K562 (cell line): ENCODE measurements around the gene PHLDA3. TPM values are rescaled to one million over a fixed set of nuclear protein-coding genes. Genes with fewer than 3 reads are reported as not detected.

Experiments used
- ATAC-seq: fragments of 200-7000 bp; cut with Tn5 transposase; 3 replicates; pipeline ENCODE4 v1.9.1; 2020; ENCODE audit warnings: moderate library complexity
- BruUV-seq: library from RNA; stranded (reverse); fragments of 400-500 nt; replicated peaks from 2 replicates; lab custom pipeline; 2021; lab: Mats Ljungman, UMichigan
- CTCF ChIA-PET: fragments of 300-600 bp; formaldehyde crosslinking; extraction: SDS; loops from one replicate; lab custom pipeline; 2021; ENCODE audit warnings: low intra/inter-chr PET ratio; lab: Yijun Ruan, JAX
- POLR2A ChIA-PET: fragments of 300-600, 350-650 bp; sonication (Branson Sonifier 250); formaldehyde crosslinking; extraction: SDS; loops from one replicate; lab custom pipeline; 2021; ENCODE audit warnings: antibody characterized with exemption, inconsistent platforms; lab: Yijun Ruan, JAX
- DNase-seq, 4 experiments: peaks; one replicate each; pipeline versions ENCODE4 v3.0.0 to v3.0.0-alpha.2; 2011 to 2018; ENCODE audit warnings: low spot score in 3 of 4, mixed read lengths in 3 of 4; ENCODE audit errors: extremely low read depth in 1 of 4
- FAIRE-seq: peaks from 2 replicates; lab custom pipeline; 2011; peaks lifted over from hg19 to GRCh38; lab: Jason Lieb, UNC
- H2AFZ ChIP-seq: 2 replicates; pipeline ENCODE4 v1.6.0; 2011; ENCODE audit warnings: low read depth, low read length, control low read depth, inconsistent platforms
- H3K27ac ChIP-seq: fragments of 200-600 bp; 3 replicates; pipeline ENCODE4 v1.8.0; 2011; ENCODE audit warnings: low read depth, mild to moderate bottlenecking, control low read depth, inconsistent platforms, low read length, moderate library complexity, mixed read lengths; ENCODE audit errors: extremely low read depth
- H3K27me3 ChIP-seq, 2 experiments: fragments of 300-600 bp in 1 of 2; 2 replicates in 1 of 2; 3 replicates in 1 of 2; pipeline versions ENCODE4 v1.6.0 to v1.8.0; 2011; ENCODE audit warnings: inconsistent platforms in 2 of 2, low read length in 2 of 2, mild to moderate bottlenecking in 1 of 2, mixed read lengths in 1 of 2, moderate library complexity in 1 of 2; ENCODE audit not compliant: control insufficient read depth in 2 of 2, insufficient read depth in 2 of 2
- H3K36me3 ChIP-seq: fragments of 300-600 bp; 3 replicates; pipeline ENCODE4 v1.8.0; 2011; ENCODE audit warnings: mild to moderate bottlenecking, low read length, inconsistent platforms; ENCODE audit not compliant: control insufficient read depth, insufficient read depth
- H3K4me1 ChIP-seq, 2 experiments: fragments of 200-600 bp in 1 of 2; replicated peaks in 1 of 2; 2 replicates in 1 of 2; 3 replicates in 1 of 2; pipeline versions ENCODE4 v1.5.1 to v1.8.0; 2011; ENCODE audit warnings: inconsistent platforms in 2 of 2, low read length in 2 of 2, mild to moderate bottlenecking in 1 of 2, mixed read lengths in 1 of 2, moderate library complexity in 1 of 2; ENCODE audit not compliant: control insufficient read depth in 2 of 2, insufficient read depth in 2 of 2
- H3K4me2 ChIP-seq: 2 replicates; pipeline ENCODE4 v1.6.1; 2011; ENCODE audit warnings: low read length, control low read depth, inconsistent platforms, mixed read lengths; ENCODE audit not compliant: insufficient read depth
- H3K4me3 ChIP-seq: fragments of 200-600 bp; sonication (generic), shearing (Covaris generic); 2 replicates; pipeline ENCODE4 v1.5.1; 2016; ENCODE audit warnings: control low read depth, inconsistent platforms
- H3K79me2 ChIP-seq: fragments of 200-600 bp; 3 replicates; pipeline ENCODE4 v1.8.0; 2011; ENCODE audit warnings: low read length, inconsistent platforms; ENCODE audit not compliant: control insufficient read depth, insufficient read depth
- H3K9ac ChIP-seq, 2 experiments: 2 replicates each; pipeline versions ENCODE4 v1.6.0 to v1.6.1; 2011; ENCODE audit warnings: low read depth in 2 of 2, low read length in 2 of 2, control low read depth in 1 of 2, inconsistent platforms in 1 of 2, mild to moderate bottlenecking in 1 of 2, mixed read lengths in 1 of 2; ENCODE audit not compliant: insufficient read depth in 1 of 2
- H3K9me1 ChIP-seq: one replicate; pipeline ENCODE4 v1.6.0; 2011; ENCODE audit warnings: inconsistent platforms, mild to moderate bottlenecking, low read length, moderate library complexity; ENCODE audit not compliant: control insufficient read depth, insufficient read depth
- H3K9me3 ChIP-seq: replicated peaks from 2 replicates; pipeline ENCODE4 v1.5.1; 2011; ENCODE audit warnings: low read depth, low read length, inconsistent platforms; ENCODE audit not compliant: control insufficient read depth, insufficient read depth
- H4K20me1 ChIP-seq: replicated peaks from 2 replicates; pipeline ENCODE4 v1.6.1; 2011; ENCODE audit warnings: low read length, inconsistent platforms, mixed read lengths; ENCODE audit not compliant: control insufficient read depth, insufficient read depth
- BCOR ChIP-seq: fragments of 450-650 bp; IDR thresholded peaks from 2 replicates; pipeline ENCODE4 v1.6.1; 2016
- PRMT5 ChIP-seq: sonication (generic); formaldehyde crosslinking; IDR thresholded peaks from 2 replicates; pipeline ENCODE4 v1.5.0; 2020; ENCODE audit warnings: missing genetic modification reagents
- RBM25 ChIP-seq: fragments of 200-400 bp; formaldehyde crosslinking; IDR thresholded peaks from 2 replicates; pipeline ENCODE4 v1.6.1; 2018; ENCODE audit warnings: low read length, low read depth, moderate library complexity; ENCODE audit not compliant: severe bottlenecking
- THRB ChIP-seq: fragments of 450-650 bp; formaldehyde crosslinking; conservative IDR thresholded peaks from 2 replicates; pipeline ENCODE4 v1.4.0; 2022; ENCODE audit warnings: mild to moderate bottlenecking, missing genetic modification characterization
- ZFP36 ChIP-seq: fragments of 150-350 bp; IDR thresholded peaks from 2 replicates; pipeline ENCODE4 v1.6.1; 2018; ENCODE audit warnings: low read length, low read depth; ENCODE audit not compliant: partially characterized antibody
- WGBS: fragments of 100-300 bp; shearing (Covaris generic); methylation state at CpG from one replicate; pipeline ENCODE4 v1.1.6; 2016; ENCODE audit warnings: low coverage, mixed read lengths; ENCODE audit not compliant: insufficient coverage; ENCODE audit errors: missing lambda C conversion rate; 5-methylcytosine and 5-hydroxymethylcytosine counted together
- in situ Hi-C: fragments of 300-500 bp; cut with MboI; formaldehyde crosslinking; loops from 4 replicates; pipeline ENCODE4 v1.15.0; 2018; ENCODE audit warnings: inconsistent platforms, mixed read lengths
- intact Hi-C: fragments of 100-400 bp; cut with micrococcal nuclease; formaldehyde crosslinking; loops from 2 replicates; pipeline ENCODE4 v1.14.2; 2022
- polyA plus RNA-seq, 8 experiments: library from polyadenylated mRNA; depleted of rRNA in 4 of 8; stranded (reverse) in 5 of 8; unstranded in 3 of 8; fragments of >200 nt; fragmentation: Nextera tagmentation in 2 of 8; fragmentation: Illumina TruSeq in 1 of 8; extraction: Ambion mirVana in 2 of 8; extraction: Trizol in 1 of 8; gene quantifications; 2 replicates each; pipeline versions ENCODE4 v1.2.1 to v1.2.3, GENCODE V29; 2011 to 2014; ENCODE audit warnings: inconsistent platforms in 1 of 8, missing spikeins in 1 of 8
- total RNA-seq, 7 experiments: library from RNA; depleted of rRNA in 6 of 7; stranded (reverse); fragments of >200 nt in 6 of 7; fragmentation: Illumina TruSeq in 2 of 7; extraction: Trizol in 2 of 7; gene quantifications; 2 replicates each; pipeline versions ENCODE4 v1.2.1 to v1.2.3, GENCODE V29; 2011 to 2021; ENCODE audit warnings: low replicate concordance in 1 of 7

PHLDA3 gene
- total and polyA plus RNA-seq, 9 of the 15 experiments (the other 6 are each of a cell fraction or from before 2014, with no cell fraction given): 0.11 to 0.27 TPM; not detected in 7

- CTCF ChIA-PET: no interaction called here
- Histone ChIP-seq H3K9ac (no peak overlapping the region), H3K4me1 (peaks cover 0 to 4% of the 10 kb centered on the region in 2 experiments; a peak in 3 of 5 replicates), H3K9me3 (no peaks in the 10 kb centered on the region), H3K27me3 (peaks cover 0 to 20% of the 10 kb centered on the region in 2 experiments; a peak in 1 of 5 replicates), H4K20me1 (no peaks in the 10 kb centered on the region), H3K79me2 (no peaks in the 10 kb centered on the region), H2AFZ (no peak overlapping the region), H3K27ac (no peak overlapping the region), H3K9me1 (no peaks in the 10 kb centered on the region), H3K36me3 (no peaks in the 10 kb centered on the region), H3K4me2 (no peak overlapping the region), H3K4me3 (no peak overlapping the region)
- WGBS: 40% methylated on average over 7 of the region's 8 CpGs
- no peak for FAIRE-seq
- no TSS peak for BruUV-seq
- no peak for DNase-seq
- TF ChIP-seq ZFP36 (peak; percentile 59), BCOR (peak; percentile 81), THRB (CRISPR knock-in tag) (no peak), PRMT5 (CRISPR knock-in tag) (0 out of 2 replicates have a peak, but pooled peaks have one; percentile 31), RBM25 (peak; percentile 73)
- intact Hi-C loops: no loop called here
- ATAC-seq: no peak
- in situ Hi-C loops: no loop called here
- POLR2A ChIA-PET: interaction anchor here (0.6 to 3.4 kb wide), 9 partner anchors 9 to 129 kb away, joined by 3 to 14 read pairs (median 4); no protein-coding TSS in a partner anchor
Observed at GRCh38 chr1:201499795-201500669, 31.0 kb upstream of the PHLDA3 start.
